OCI-M1 (cell line): ENCODE data around the gene FAM241B.

Experiments
- DNase-seq: peaks from one replicate; lab custom pipeline; 2025; lab: John Stamatoyannopoulos, UW

Gene FAM241B

GRCh38 chr10:69666756-69667155 lies 36.7 kb downstream of the FAM241B start:
- no peak for DNase-seq

GRCh38 chr10:69668721-69669120 lies 38.7 kb downstream of the FAM241B start:
- DNase-seq: no peak

GRCh38 chr10:69669409-69669808 lies 39.4 kb downstream of the FAM241B start:
- DNase-seq: no peak

- DNase-seq: no peak
Measured at GRCh38 chr10:69673521-69673920, 43.5 kb downstream of the FAM241B start.

- DNase-seq: no peak
Measured at GRCh38 chr10:69674786-69675185, 44.7 kb downstream of the FAM241B start.

- no peak for DNase-seq
Measured at GRCh38 chr10:69676301-69676700, 46.3 kb downstream of the FAM241B start.

- DNase-seq: no peak
Measured at GRCh38 chr10:69677985-69678654, 48.1 kb downstream of the FAM241B start.

- DNase-seq: no peak
Measured at GRCh38 chr10:69679736-69680135, 49.7 kb downstream of the FAM241B start.

GRCh38 chr10:69680610-69681009 lies 50.6 kb downstream of the FAM241B start:
- DNase-seq: no peak

- no peak for DNase-seq
Measured at GRCh38 chr10:69681436-69681835, 51.4 kb downstream of the FAM241B start.

- no peak for DNase-seq
Measured at GRCh38 chr10:69682955-69683474, 53.0 kb downstream of the FAM241B start.
